NCI-H2171 (cell line): ENCODE results near the gene CLTCL1.
"Not testable (repeated sequence)": the region's sequence is repeated elsewhere in the genome, so short reads cannot be mapped to it uniquely, and the experiment has no call there.

ENCODE experiments used
- DNase-seq: peaks from one replicate; lab custom pipeline; 2025; lab: John Stamatoyannopoulos, UW

Gene CLTCL1

DNA sequence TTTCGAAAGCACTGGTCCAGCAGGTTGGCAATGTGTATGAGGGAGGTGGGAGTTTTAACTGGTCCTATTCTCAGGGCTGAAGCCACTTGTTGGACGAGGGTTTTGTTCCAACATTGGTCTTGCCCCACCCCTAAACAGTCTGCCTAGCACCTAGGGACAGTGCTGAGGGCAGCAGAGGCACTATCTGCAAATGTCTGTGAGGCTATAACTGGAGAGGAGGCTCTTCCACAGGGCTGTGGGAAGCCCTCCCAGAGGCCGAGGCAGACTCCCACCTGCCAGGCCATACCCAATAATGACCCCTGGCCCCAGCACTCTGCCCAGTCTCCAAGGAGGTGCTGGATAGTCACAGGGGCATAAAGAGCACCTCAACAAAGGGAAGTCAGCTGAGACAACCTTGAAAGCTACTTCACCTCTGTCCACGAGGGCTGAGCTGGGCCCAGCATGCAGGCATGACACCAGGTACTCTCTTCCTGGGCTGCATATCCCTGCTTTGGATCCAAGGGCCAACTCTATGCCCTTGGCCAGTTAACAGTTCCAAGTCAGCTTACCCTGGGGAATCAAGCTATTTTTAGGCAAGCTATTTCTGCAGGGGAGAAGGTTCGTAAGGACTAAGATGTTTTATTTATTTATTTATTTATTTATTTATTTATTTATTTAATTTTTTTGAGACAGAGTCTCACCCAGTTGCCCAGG is 72.8 kb downstream of the CLTCL1 start:
- no peak for DNase-seq

- DNase-seq, result no peak
Measured at GRCh38 chr22:19216579-19216978, 74.9 kb downstream of the CLTCL1 start.

- DNase-seq, result no peak
Measured at GRCh38 chr22:19215360-19215759, 76.2 kb downstream of the CLTCL1 start.

GRCh38 chr22:19214078-19214473 is 77.4 kb downstream of the CLTCL1 start:
- DNase-seq, result no peak

- no peak for DNase-seq
Measured at GRCh38 chr22:19213442-19214077, 78.0 kb downstream of the CLTCL1 start.

DNA sequence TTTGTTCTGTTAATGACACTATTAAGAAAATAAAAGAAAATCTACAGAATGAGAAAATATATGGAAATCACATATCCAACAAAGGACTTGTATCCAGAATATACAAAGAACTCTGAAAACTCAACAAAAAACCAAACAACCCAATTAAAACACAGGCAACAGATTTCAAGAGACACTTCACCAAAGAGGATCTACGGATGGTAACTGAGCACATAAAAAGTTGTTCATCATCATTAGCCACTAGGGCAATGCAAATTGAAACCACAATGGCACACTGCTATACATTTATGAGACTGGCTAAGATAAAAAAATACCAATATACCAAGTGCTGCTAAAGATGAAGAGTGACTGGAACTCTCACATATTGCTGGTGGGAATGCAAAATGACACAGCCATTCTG is 78.5 kb downstream of the CLTCL1 start:
- no peak for DNase-seq

DNA sequence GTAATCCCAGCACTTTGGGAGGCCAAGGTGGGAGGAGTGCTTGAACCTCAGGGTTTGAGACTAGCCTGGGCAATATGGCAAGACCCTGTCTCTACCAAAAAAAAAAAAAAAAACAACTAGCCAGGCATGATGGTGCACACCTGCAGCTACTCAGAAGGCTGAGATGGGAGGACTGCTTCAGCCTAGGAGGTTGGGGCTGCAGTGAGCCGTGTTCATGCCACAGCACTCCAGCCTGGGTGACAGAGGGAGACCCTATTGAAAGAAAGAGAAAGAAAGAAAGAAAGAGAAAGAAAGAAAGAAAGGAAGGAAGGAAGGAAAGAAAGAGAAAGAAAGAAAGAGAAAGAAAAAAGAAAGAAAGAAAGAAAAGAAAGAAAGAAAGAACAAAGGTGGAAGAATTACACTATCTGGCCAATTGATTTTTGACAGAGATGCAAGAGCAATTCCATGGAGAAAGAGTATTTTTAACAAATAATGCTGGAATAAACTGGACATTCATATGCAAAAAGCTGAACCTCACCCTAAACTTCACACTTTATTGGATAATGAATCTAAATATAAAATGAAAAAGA is 79.1 kb downstream of the CLTCL1 start:
- no peak for DNase-seq

DNA sequence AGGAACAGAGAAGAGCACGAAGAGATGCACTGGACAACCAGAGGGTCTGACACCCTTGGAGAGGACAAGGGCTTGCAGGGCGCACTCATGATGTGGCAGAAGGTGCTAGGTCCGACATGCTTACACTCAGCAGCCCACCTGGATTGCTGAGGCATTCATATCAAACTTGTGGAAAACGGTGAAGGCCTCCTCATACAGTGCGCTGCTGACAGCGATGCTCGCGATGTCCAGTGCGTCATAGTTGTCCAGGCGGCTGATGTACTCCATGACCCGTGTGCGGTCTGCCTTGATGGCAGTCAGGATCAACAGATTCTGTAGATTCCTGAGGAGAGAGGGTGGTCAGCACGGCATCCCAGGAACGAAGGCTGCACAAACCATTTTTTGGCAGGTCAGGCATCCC is 81.3 kb downstream of the CLTCL1 start:
- DNase-seq, result no peak

DNA sequence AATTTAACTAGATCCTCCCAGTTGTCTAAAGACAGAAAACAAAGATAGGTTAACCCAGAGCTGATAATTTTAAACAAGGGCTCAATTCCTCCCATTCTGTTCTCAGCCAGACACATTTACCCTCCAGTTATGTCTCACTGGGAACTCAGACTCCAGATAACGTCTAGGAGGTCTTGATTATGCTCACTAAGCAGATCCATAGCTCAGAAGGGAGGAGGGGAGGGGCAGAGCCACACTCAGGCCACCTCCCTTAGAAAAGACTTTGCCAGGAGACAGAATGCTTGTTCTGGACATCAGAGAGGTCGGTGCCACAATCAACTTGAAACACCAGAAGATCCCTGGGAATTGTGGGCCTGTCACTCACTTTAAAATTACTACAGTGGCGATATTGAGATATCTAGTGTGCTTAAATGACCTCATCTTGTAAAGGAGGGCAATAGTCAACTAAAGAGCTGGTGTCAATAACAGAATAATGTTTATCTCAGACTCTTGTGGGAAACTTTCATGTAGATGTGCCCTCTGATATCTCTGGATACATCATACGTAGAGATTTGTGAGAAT is 83.2 kb downstream of the CLTCL1 start:
- DNase-seq, result no peak

DNA sequence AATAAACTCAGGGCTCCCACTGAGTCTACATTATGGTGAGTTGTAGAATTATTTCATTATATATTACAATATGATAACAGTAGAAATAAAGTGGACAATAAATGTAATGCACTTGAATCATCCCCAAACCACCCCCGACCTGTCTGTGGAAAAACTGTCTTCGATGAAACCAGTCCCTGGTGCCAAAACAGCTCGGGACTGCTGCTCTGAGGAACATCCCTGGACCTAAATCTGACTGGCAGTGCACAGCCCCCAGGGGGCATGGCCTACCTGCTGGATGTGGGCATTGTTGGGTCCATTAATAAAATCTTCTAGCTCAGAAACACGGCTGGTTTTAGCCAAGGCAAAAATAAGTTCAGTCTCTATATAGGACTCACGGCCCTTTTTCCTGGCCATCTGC is 83.6 kb downstream of the CLTCL1 start:
- DNase-seq, result no peak

GRCh38 chr22:19207401-19207808 is 84.1 kb downstream of the CLTCL1 start:
- DNase-seq, result no peak

- DNase-seq, result no peak
Measured at GRCh38 chr22:19206287-19206686, 85.2 kb downstream of the CLTCL1 start.

- DNase-seq, result no peak
Measured at GRCh38 chr22:19204640-19205039, 86.9 kb downstream of the CLTCL1 start.

- DNase-seq, result no peak
Measured at GRCh38 chr22:19203834-19204233, 87.7 kb downstream of the CLTCL1 start.

DNA sequence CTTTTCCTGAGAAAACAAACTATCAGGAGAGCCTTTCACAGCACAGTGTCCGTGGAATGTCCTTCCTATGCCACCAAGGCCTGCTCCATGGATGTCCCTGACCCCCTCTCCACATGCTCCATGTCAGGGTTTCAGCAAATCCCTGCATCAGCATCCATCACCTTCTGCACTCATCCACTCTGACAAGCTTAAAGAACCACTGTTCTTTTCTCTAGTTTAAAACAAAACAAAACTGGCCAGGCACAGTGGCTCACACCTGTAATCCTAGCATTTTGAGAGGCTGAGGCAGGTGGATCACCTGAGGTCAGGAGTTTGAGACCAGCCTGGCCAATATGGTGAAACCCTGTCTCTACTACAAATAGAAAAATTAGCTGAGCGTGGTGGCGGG is 88.7 kb downstream of the CLTCL1 start:
- not testable (repeated sequence) for DNase-seq

DNA sequence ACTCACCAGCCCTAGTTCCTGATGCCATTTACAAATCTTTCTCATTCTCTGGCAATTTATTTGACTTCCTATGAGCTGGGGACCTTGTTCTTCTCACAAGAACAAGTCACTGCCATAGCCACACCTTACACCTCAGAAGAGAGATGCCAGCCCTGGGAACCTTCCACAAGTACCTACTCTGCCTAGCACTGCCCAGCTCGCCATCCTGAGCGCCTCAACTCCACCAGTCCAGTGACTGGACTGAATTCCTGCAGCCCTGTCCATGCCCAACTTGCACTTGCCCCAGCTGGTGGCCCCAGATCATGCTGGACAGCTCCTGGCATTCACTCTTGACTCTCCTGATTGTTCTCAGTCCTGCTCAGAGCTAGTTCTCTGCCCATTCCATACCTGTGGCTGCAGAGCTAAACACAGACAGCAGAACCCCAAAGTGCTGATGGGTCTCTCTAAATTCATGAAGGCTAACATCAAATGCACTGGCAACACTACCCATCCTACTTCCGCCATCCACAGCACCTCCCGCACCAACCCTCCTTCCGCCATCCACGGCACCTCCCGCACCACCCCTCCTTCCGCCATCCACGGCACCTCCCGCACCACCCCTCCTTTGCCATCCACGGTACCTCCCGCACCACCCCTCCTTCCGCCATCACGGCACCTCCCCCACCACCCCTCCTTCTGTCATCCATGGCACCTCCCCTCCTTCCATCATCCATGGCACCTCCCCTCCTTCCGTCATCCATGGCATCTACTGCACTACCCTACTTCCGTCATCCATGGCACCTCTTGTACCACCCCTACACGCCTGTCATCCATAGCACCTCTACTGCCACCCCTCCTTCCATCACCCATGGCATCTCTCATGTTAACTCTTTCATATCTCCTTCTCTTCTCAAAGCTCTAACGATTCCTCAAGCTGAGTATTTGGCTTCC is 89.4 kb downstream of the CLTCL1 start:
- DNase-seq, result no peak

- DNase-seq, result no peak
Measured at GRCh38 chr22:19201130-19201868, 90.2 kb downstream of the CLTCL1 start.

- no peak for DNase-seq
Measured at GRCh38 chr22:19199479-19199878, 92.0 kb downstream of the CLTCL1 start.

- no peak for DNase-seq
Measured at GRCh38 chr22:19197997-19198865, 93.3 kb downstream of the CLTCL1 start.

DNA sequence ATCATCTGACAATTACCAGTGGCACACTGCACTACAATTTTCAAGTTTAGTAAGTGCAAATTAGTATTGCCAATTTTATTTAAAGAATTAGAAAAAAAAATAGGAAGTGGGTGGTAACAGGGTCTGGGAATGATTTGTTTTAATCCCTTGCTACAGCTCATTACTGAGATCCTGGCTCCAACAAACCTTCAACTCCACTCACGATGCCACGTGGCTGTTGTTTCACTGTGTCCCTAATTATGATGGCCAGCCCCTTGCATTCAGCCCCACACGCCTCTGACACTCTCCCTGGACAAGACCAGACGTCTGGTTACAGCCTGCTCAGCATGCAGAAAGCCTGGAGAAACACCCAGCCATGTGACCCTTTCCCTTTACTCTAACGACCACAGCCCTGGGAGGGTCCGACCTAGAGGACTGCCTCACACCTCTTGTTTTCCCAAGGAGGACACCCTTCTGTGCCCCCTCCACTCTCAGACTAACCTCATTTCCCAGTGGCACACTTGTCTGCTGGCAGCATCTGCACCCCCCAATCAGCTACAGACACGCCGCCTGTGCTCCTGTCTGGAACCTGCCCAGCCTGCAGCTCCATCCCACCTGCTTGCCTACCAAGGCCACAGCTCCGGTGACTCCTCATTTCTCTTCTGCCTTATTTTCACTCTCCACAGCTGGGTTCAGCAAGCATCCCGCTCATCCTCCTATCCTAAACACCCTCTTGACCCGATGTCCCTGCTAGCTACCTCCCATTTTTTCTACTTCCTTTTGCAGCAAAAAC is 94.5 kb downstream of the CLTCL1 start:
- DNase-seq, result no peak
